Liver (tissue), 3 donors: Measurements from ENCODE around the gene C11orf86.

Experiments
- FOXA2 ChIP-seq: IDR thresholded peaks from 2 replicates; pipeline ENCODE4 v1.6.1; 2016; ENCODE audit warnings: antibody characterized with exemption
- GABPA ChIP-seq, 2 donors: IDR thresholded peaks in 1 of 2; conservative IDR thresholded peaks in 1 of 2; 2 replicates each; pipeline ENCODE4 v1.6.1; 2016; ENCODE audit warnings: antibody characterized with exemption in 2 of 2, mild to moderate bottlenecking in 1 of 2, moderate library complexity in 1 of 2
- RAD21 ChIP-seq, 2 donors: IDR thresholded peaks; 2 replicates each; pipeline ENCODE4 v1.6.1; 2016; ENCODE audit warnings: antibody characterized with exemption in 2 of 2, mild to moderate bottlenecking in 2 of 2
- RXRA ChIP-seq, 2 donors: IDR thresholded peaks; 2 replicates each; pipeline ENCODE4 v1.6.1; 2017 to 2018; ENCODE audit warnings: antibody characterized with exemption in 2 of 2, mild to moderate bottlenecking in 1 of 2
- SP1 ChIP-seq: IDR thresholded peaks from 2 replicates; pipeline ENCODE4 v1.6.1; 2018; ENCODE audit warnings: antibody characterized with exemption, mild to moderate bottlenecking
- TAF1 ChIP-seq: conservative IDR thresholded peaks from 2 replicates; pipeline ENCODE4 v1.6.1; 2016; ENCODE audit warnings: antibody characterized with exemption, mild to moderate bottlenecking
- TF ChIP-seq, protein P1 (sequence below): fragments of 150-350 bp; IDR thresholded peaks from 2 replicates; pipeline ENCODE4 v1.5.1; 2017; ENCODE audit warnings: improper control_type of control experiment, low read depth, low read length; ENCODE audit not compliant: missing input control
- TF ChIP-seq, protein P2 (sequence below): IDR thresholded peaks from 2 replicates; pipeline ENCODE4 v1.6.1; 2016; ENCODE audit warnings: antibody characterized with exemption
- TF ChIP-seq, protein P3 (sequence below): IDR thresholded peaks from 2 replicates; pipeline ENCODE4 v1.6.1; 2016; ENCODE audit warnings: antibody characterized with exemption, mild to moderate bottlenecking
- TF ChIP-seq, protein P4 (sequence below): IDR thresholded peaks from 2 replicates; pipeline ENCODE4 v1.6.1; 2016; ENCODE audit warnings: antibody characterized with exemption
- donor health status: healthy.
- donor health status: healthy.

DNA sequence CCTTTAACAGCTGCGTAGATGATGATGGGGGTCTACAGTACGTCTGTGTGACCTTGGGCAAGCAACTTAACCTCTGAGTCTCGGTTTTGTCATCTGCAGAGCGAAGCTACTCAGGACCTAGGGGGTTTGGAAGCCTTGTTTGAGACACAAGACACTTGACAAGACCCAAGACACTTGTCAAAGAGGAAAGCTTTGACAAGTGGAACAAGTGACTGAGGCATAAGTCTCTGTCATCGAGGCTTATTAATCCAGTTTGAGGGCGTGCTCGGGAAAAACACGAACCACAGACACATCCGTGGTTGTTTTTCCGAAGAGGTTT, 16.2 kb upstream of the C11orf86 start:
- TF ChIP-seq RXRA (IDR thresholded peaks at IDR 0.05) (no peak), RAD21 (IDR thresholded peaks at IDR 0.05) (no peak), GABPA (IDR thresholded peaks at IDR 0.05 in 1 of 2, conservative IDR thresholded peaks at IDR 0.05 in 1 of 2) (no peak), TAF1 (no peak), FOXA2 (no peak), SP1 (no peak)
- TF ChIP-seq, protein P1, sequence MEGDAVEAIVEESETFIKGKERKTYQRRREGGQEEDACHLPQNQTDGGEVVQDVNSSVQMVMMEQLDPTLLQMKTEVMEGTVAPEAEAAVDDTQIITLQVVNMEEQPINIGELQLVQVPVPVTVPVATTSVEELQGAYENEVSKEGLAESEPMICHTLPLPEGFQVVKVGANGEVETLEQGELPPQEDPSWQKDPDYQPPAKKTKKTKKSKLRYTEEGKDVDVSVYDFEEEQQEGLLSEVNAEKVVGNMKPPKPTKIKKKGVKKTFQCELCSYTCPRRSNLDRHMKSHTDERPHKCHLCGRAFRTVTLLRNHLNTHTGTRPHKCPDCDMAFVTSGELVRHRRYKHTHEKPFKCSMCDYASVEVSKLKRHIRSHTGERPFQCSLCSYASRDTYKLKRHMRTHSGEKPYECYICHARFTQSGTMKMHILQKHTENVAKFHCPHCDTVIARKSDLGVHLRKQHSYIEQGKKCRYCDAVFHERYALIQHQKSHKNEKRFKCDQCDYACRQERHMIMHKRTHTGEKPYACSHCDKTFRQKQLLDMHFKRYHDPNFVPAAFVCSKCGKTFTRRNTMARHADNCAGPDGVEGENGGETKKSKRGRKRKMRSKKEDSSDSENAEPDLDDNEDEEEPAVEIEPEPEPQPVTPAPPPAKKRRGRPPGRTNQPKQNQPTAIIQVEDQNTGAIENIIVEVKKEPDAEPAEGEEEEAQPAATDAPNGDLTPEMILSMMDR, result no peak
- TF ChIP-seq, protein P2, sequence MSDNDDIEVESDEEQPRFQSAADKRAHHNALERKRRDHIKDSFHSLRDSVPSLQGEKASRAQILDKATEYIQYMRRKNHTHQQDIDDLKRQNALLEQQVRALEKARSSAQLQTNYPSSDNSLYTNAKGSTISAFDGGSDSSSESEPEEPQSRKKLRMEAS, result no peak
- TF ChIP-seq, protein P3, sequence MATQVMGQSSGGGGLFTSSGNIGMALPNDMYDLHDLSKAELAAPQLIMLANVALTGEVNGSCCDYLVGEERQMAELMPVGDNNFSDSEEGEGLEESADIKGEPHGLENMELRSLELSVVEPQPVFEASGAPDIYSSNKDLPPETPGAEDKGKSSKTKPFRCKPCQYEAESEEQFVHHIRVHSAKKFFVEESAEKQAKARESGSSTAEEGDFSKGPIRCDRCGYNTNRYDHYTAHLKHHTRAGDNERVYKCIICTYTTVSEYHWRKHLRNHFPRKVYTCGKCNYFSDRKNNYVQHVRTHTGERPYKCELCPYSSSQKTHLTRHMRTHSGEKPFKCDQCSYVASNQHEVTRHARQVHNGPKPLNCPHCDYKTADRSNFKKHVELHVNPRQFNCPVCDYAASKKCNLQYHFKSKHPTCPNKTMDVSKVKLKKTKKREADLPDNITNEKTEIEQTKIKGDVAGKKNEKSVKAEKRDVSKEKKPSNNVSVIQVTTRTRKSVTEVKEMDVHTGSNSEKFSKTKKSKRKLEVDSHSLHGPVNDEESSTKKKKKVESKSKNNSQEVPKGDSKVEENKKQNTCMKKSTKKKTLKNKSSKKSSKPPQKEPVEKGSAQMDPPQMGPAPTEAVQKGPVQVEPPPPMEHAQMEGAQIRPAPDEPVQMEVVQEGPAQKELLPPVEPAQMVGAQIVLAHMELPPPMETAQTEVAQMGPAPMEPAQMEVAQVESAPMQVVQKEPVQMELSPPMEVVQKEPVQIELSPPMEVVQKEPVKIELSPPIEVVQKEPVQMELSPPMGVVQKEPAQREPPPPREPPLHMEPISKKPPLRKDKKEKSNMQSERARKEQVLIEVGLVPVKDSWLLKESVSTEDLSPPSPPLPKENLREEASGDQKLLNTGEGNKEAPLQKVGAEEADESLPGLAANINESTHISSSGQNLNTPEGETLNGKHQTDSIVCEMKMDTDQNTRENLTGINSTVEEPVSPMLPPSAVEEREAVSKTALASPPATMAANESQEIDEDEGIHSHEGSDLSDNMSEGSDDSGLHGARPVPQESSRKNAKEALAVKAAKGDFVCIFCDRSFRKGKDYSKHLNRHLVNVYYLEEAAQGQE, result no peak
- TF ChIP-seq, protein P4, sequence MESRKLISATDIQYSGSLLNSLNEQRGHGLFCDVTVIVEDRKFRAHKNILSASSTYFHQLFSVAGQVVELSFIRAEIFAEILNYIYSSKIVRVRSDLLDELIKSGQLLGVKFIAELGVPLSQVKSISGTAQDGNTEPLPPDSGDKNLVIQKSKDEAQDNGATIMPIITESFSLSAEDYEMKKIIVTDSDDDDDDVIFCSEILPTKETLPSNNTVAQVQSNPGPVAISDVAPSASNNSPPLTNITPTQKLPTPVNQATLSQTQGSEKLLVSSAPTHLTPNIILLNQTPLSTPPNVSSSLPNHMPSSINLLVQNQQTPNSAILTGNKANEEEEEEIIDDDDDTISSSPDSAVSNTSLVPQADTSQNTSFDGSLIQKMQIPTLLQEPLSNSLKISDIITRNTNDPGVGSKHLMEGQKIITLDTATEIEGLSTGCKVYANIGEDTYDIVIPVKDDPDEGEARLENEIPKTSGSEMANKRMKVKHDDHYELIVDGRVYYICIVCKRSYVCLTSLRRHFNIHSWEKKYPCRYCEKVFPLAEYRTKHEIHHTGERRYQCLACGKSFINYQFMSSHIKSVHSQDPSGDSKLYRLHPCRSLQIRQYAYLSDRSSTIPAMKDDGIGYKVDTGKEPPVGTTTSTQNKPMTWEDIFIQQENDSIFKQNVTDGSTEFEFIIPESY, result no peak
